ENCODE data around the gene PHKB.

Gene PHKB

GRCh38 chr16:47599512-47599911 is 138.4 kb downstream of the PHKB start:
- H3K4me3 ChIP-seq (ENCODE audit: low read depth, low read length), result no peak overlapping the region
- in situ Hi-C loops (cut with HindIII; ENCODE audit: low sequenced_read_pairs), result no loop called here
- TF ChIP-seq, protein P1, sequence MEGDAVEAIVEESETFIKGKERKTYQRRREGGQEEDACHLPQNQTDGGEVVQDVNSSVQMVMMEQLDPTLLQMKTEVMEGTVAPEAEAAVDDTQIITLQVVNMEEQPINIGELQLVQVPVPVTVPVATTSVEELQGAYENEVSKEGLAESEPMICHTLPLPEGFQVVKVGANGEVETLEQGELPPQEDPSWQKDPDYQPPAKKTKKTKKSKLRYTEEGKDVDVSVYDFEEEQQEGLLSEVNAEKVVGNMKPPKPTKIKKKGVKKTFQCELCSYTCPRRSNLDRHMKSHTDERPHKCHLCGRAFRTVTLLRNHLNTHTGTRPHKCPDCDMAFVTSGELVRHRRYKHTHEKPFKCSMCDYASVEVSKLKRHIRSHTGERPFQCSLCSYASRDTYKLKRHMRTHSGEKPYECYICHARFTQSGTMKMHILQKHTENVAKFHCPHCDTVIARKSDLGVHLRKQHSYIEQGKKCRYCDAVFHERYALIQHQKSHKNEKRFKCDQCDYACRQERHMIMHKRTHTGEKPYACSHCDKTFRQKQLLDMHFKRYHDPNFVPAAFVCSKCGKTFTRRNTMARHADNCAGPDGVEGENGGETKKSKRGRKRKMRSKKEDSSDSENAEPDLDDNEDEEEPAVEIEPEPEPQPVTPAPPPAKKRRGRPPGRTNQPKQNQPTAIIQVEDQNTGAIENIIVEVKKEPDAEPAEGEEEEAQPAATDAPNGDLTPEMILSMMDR (IDR thresholded peaks at IDR 0.05; ENCODE audit: low read depth, low read length), result no peak

DNA sequence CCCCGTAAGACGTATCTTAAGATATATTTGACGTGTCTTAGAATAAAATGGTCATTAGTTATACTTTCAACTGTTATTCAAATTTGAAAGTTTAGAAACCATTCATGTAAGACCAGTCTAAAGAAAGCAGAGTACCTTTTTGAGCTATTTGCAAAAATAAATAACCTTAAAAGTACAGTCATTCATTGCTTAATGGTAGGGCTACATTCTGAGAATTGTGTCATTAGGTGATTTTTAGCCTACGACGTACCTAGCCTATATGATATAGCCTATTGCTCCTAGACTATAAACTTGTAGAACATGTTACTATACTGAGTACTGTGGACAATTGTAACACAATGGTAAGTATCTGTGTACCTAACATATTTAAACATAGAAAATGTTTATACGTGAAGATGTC is 139.2 kb downstream of the PHKB start:
- TF ChIP-seq, protein P1 (IDR thresholded peaks at IDR 0.05; ENCODE audit: low read depth, low read length), result no peak
- H3K4me3 ChIP-seq (ENCODE audit: low read depth, low read length), result no peak overlapping the region
- in situ Hi-C loops (cut with HindIII; ENCODE audit: low sequenced_read_pairs), result no loop called here
- DNase-seq (ENCODE audit: low read depth, low spot score), result no peak

More at GRCh38 chr16:47599512-47599911, 138.4 kb downstream of the PHKB start:
- DNase-seq (ENCODE audit: low read depth, low spot score), result no peak

DNA sequence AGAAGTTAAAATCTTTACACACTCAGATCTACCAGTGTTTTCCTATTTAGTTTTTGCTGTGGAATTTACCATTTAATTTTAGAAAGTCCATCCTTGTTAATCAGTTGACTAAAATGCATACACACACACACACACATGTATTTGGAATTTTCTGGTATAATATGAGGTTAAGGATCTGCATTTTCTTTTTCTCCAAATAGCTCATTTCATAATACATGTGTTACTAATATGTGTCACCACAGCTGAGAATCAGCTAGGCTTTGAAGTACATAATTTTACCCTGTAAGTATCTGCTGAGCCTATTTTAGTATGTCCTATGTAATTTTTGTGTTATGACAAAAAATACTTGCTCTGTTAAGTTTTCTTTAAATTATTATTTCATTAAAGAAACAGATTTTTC is 143.2 kb downstream of the PHKB start:
- in situ Hi-C loops (cut with HindIII; ENCODE audit: low sequenced_read_pairs), result no loop called here

GRCh38 chr16:47611042-47611441 is 149.9 kb downstream of the PHKB start:
- DNase-seq (ENCODE audit: low read depth, low spot score), result no peak
- TF ChIP-seq, protein P1 (IDR thresholded peaks at IDR 0.05; ENCODE audit: low read depth, low read length), result no peak
- no peak overlapping the region for H3K4me3 ChIP-seq (ENCODE audit: low read depth, low read length)
- in situ Hi-C loops (cut with HindIII; ENCODE audit: low sequenced_read_pairs), result no loop called here

More for the DNA sequence above, 143.2 kb downstream of the PHKB start:
- TF ChIP-seq, protein P1 (IDR thresholded peaks at IDR 0.05; ENCODE audit: low read depth, low read length), result no peak
- no peak for DNase-seq (ENCODE audit: low read depth, low spot score)
- no peak overlapping the region for H3K4me3 ChIP-seq (ENCODE audit: low read depth, low read length)

DNA sequence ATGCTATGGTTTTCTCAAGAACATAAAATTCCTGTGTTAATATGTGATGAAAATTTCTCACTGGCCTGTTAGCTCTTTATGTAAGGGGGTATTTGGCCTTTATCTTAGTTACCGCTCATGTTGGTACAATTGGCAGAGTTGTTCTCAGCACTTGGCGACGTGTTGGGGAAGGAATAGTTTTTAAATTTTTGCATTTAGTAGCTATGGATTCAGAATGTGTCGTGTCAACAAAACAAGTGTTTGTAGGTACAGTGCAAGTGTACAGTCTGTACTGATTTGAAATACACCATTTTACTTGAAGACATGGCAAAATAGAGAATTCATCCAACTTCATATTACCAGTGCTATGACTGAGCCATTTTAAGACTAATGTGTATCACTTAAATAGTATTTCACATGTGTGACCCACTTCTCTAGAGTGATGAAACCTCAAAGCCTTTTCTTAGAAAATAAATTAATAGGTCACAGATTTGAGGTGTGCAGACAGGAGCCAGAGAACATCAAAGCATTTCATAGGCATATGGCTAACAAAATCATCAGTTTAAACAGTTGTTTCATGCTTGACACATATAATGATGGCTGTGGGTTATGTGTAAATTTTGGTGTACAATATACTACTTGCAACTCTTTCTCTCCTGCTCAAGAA is 150.8 kb downstream of the PHKB start:
- in situ Hi-C loops (cut with HindIII; ENCODE audit: low sequenced_read_pairs), result no loop called here
- H3K4me3 ChIP-seq (ENCODE audit: low read depth, low read length), result no peak overlapping the region
- TF ChIP-seq, protein P1 (IDR thresholded peaks at IDR 0.05; ENCODE audit: low read depth, low read length), result no peak
- no peak for DNase-seq (ENCODE audit: low read depth, low spot score)

- TF ChIP-seq, protein P1 (IDR thresholded peaks at IDR 0.05; ENCODE audit: low read depth, low read length), result no peak
- DNase-seq (ENCODE audit: low read depth, low spot score), result no peak
- in situ Hi-C loops (cut with HindIII; ENCODE audit: low sequenced_read_pairs), result no loop called here
- no peak overlapping the region for H3K4me3 ChIP-seq (ENCODE audit: low read depth, low read length)
These were observed 151.6 kb downstream of the PHKB start for GRCh38 chr16:47612711-47613110.
